Right cardiac atrium (tissue), 5 donors: ENCODE measurements around the gene ATG101. TPM values are rescaled to one million over a fixed set of nuclear protein-coding genes. Genes with fewer than 3 reads are reported as not detected.

Experiments
- ATAC-seq, 2 donors: fragments of 200-7000 bp; cut with Tn5 transposase; one replicate each; pipeline versions ENCODE4 v1.8.0 to v1.9.1; 2020; ENCODE audit warnings: moderate library complexity in 2 of 2, mild to moderate bottlenecking in 1 of 2
- DNase-seq, 3 donors: peaks; one replicate each; pipeline ENCODE4 v3.0.0-alpha.2; 2020
- H3K27ac ChIP-seq: one replicate; pipeline ENCODE4 v1.5.1; 2013; ENCODE audit warnings: mild to moderate bottlenecking, low read length, control low read depth, moderate library complexity
- H3K27me3 ChIP-seq: one replicate; pipeline ENCODE4 v1.6.1; 2013; ENCODE audit not compliant: control insufficient read depth, insufficient read depth
- H3K4me1 ChIP-seq: one replicate; pipeline ENCODE4 v1.6.1; 2013; ENCODE audit warnings: low read length; ENCODE audit not compliant: control insufficient read depth, insufficient read depth
- H3K4me3 ChIP-seq: one replicate; pipeline ENCODE4 v1.5.1; 2013; ENCODE audit warnings: low read length, control low read depth
- H3K9me3 ChIP-seq: one replicate; pipeline ENCODE4 v1.6.1; 2013; ENCODE audit warnings: low read length; ENCODE audit not compliant: control insufficient read depth
- WGBS: extraction: QIAGEN DNeasy Blood & Tissue Kit; methylation state at CpG from one replicate; pipeline ENCODE4 v1.1.7; 2013; 5-methylcytosine and 5-hydroxymethylcytosine counted together
- intact Hi-C, 4 donors: fragments of 100-400 bp; cut with DNase I; formaldehyde crosslinking; loops; one replicate each; pipeline versions ENCODE4 v1.11.0 to v1.14.0; 2022 to 2023
- polyA plus RNA-seq: library from polyadenylated mRNA; stranded (reverse); fragments of 200-250 nt; gene quantifications from one replicate; pipeline ENCODE4 v1.2.3, GENCODE V29; 2013
- total RNA-seq, 4 donors: library from RNA; stranded (reverse); fragmentation: NEBNext Ultra II Directional; extraction: Animal tissue kit (Norgen Biotek cat#: 25700); gene quantifications; one replicate each; pipeline ENCODE4 v1.2.1, GENCODE V29; 2021
- donor health status: healthy with polysubstance abuse.
- donor health status: DM: no; HTN: yes; CAD: no.
- donor health status: DM: no; HTN: no; CAD: no.
- donor health status: DM: no; HTN: yes; CAD: no; lungs with severe emphysema.
- donor health status: DM: yes; HTN: yes; CAD: no.

The ATG101 gene
- total and polyA plus RNA-seq, 5 donors, result 24.8 to 33.0 (median 27.7) TPM

- no peak for DNase-seq
- H3K9me3 ChIP-seq, result no peaks in the 10 kb centered on the region
- peak in 1 of 2 donors; percentile 46 for ATAC-seq
- peaks cover 2% of the 10 kb centered on the region for H3K4me1 ChIP-seq
- peak overlapping the region; percentile 83 for H3K4me3 ChIP-seq
- 4% methylated on average over 37 of the region's 37 CpGs for WGBS
- H3K27me3 ChIP-seq, result no peaks in the 10 kb centered on the region
- H3K27ac ChIP-seq, result peak overlapping the region; percentile 94
- intact Hi-C loops, result loop anchor here in 2 of 4 donors (5.0 to 10.0 kb wide), 2 partner anchors 43 to 166 kb away; partner anchors contain the start of gene ACVRL1 (in 1 of the 2)
Observed at GRCh38 chr12:52070185-52070925, 577 bp downstream of the ATG101 start.

DNA sequence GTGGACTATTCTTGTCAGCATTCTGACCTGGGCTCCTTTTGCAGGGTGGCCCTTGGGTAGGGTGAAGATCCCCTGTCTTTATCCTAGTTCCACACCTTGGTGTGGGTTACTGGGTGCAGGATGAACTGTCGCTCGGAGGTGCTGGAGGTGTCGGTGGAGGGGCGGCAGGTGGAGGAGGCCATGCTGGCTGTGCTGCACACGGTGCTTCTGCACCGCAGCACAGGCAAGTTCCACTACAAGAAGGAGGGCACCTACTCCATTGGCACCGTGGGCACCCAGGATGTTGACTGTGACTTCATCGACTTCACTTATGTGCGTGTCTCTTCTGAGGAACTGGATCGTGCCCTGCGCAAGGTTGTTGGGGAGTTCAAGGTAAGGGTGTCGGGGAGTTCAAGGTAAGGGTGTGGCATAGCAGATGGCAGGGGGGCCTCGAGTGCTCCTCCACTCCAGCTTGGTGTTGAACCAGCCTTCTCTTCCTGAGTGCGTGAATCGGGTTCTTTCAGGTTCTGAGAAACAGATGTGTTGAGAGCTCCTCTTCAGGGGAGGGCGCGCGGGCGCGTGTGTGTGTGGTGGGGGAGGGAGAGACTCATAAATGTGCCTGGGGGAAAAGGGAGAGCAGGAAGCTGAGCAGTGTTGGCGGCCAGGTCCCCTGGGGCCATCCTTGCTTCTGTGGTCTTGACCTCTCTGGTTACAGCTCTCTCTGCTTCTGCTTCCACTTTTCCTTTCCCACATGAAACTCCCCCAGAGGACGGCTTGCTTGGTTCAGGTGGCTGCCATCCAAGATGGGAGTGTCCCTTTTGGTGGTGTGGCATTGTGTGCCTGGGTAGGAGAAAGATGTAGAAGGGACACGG lies 4.0 kb downstream of the ATG101 start:
- no peak overlapping the region for H3K27ac ChIP-seq
- WGBS, result 73% methylated on average over 23 of the region's 23 CpGs
- intact Hi-C loops, result loop anchor here in 2 of 4 donors (5.0 to 10.0 kb wide), 2 partner anchors 46 to 169 kb away; partner anchors contain the start of gene ACVRL1 (in 1 of the 2)
- ATAC-seq (no peak), DNase-seq (peak; percentile 54 to 81 (median 69))
- no peaks in the 10 kb centered on the region for H3K27me3 ChIP-seq
- peaks cover 2% of the 10 kb centered on the region for H3K4me1 ChIP-seq
- no peaks in the 10 kb centered on the region for H3K9me3 ChIP-seq
- H3K4me3 ChIP-seq, result no peak overlapping the region

DNA sequence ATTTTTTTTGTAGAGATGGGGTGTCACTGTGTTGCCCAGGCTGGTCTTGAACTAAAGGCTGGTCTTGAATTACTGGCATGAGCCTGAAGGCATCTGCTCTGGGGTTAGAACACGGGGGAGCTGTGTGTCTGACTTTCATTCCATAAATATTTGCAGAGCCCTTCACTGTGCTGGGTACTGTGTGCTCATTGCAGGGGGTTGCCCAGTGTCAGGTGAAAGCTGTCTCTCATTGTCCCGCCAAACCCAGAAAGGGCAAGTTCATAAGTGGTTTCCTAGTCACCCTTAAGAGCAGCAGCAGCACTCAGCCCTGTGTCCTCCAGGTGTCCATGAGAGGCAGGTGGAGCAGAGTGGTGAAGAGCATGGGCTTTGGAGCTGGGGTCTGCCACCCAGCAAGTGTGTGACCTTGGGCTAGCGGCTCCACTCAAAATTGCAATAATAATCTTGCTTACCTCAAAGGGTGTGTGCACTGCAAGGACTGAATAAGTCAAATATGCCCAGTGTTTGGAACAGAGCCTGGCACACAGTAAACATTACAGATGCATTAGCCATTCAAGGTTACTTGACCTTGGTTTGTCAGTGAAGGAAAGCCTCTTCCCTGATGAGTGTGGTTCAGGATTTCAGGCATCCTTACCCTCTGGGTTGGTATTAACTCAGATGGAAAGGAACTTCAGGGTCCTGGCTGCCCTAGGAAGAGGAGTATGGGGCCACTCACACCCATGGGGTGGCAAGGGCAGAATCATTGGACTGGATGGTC lies 5.4 kb downstream of the ATG101 start:
- WGBS, result 78% methylated on average over 3 of the region's 3 CpGs
- Histone ChIP-seq H3K9me3 (no peaks in the 10 kb centered on the region), H3K27ac (no peak overlapping the region), H3K27me3 (no peaks in the 10 kb centered on the region), H3K4me3 (no peak overlapping the region), H3K4me1 (peaks cover 2% of the 10 kb centered on the region)
- no peak for DNase-seq
- no peak for ATAC-seq
- intact Hi-C loops, result loop anchor here in 2 of 4 donors (5.0 to 10.0 kb wide), 2 partner anchors 48 to 170 kb away; partner anchors contain the start of gene ACVRL1 (in 1 of the 2)

GRCh38 chr12:52076811-52077210 lies 7.0 kb downstream of the ATG101 start:
- no peak for ATAC-seq
- intact Hi-C loops, result loop anchor here in 1 of 4 donors (10.0 kb wide), 1 partner anchor 172 kb away; the partner anchor contains the start of gene ACVRL1
- H3K4me3 ChIP-seq, result no peak overlapping the region
- peak in 1 of 3 donors; percentile 37 for DNase-seq
- peaks cover 5% of the 10 kb centered on the region for H3K4me1 ChIP-seq
- H3K9me3 ChIP-seq, result no peaks in the 10 kb centered on the region
- no peaks in the 10 kb centered on the region for H3K27me3 ChIP-seq
- WGBS, result 94% methylated on average over 16 of the region's 16 CpGs
- H3K27ac ChIP-seq, result no peak overlapping the region

DNA sequence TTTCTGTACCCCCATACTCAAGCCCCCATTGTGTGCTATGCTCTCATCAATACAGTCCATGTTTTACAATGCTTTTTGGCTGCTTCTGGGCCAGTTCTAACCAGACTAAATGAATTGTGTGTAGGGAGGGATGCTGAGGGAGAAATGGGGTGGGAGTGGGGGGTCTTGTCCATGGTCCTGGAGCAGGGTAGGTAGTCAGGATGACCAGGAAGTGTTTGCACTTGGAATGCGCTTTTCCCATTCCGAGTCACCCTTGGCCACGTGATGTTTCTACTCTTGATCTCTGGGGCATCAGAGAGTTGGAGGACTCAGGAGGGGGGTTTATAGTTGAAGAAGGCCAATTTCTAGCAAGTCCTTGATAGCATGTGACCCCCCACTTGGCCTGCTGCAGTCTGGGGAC lies 8.5 kb downstream of the ATG101 start:
- no peaks in the 10 kb centered on the region for H3K9me3 ChIP-seq
- ATAC-seq (no peak), DNase-seq (no peak)
- no peaks in the 10 kb centered on the region for H3K27me3 ChIP-seq
- H3K4me3 ChIP-seq, result no peak overlapping the region
- 85% methylated on average over 3 of the region's 3 CpGs for WGBS
- intact Hi-C loops, result loop anchor here in 1 of 4 donors (10.0 kb wide), 1 partner anchor 173 kb away; the partner anchor contains the start of gene ACVRL1
- H3K27ac ChIP-seq, result no peak overlapping the region
- H3K4me1 ChIP-seq, result peaks cover 8% of the 10 kb centered on the region

DNA sequence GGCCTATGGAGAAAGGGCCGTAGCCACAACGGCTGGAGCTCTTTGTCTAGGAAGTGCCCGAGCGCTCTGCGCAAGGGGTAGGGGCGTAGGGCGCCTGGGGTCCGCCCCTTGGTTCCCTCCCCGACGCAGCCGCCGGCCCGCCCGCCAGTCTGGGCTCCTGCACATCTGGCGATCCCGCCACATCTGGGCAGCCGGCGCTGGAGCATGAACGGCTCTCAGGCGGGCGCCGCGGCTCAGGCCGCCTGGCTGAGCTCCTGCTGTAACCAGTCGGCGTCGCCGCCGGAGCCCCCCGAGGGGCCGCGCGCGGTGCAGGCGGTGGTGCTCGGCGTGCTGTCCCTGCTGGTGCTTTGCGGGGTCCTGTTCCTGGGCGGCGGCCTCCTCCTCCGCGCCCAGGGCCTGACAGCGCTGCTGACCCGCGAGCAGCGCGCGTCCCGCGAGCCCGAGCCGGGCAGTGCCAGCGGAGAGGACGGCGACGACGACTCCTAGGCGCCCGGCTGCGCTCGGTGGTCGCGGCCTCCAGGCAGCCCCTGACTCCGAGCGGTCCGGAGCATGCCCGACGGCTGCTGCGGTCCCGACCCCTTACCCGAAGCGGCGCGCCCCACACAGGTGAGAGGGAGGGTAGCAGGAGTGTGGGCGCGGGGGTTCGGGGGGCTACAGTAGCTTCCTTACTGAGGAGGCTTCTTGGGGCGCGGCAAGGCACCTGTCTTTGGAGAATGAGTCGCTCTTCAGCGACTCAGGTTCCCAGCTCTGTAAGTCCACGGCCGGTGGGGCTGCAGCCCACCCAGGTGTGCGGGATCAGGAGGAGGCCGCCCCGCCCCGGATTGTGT lies 10.0 kb downstream of the ATG101 start, which contains the start of gene SMIM41:
SMIM41 (plus strand) TSS at position 129 of the 827 bp plus-strand sequence; CDS start at position 205, 76 bp downstream.
- peak; percentile 45 to 84 (median 80) for DNase-seq
- WGBS, result 64% methylated on average over 87 of the region's 87 CpGs
- intact Hi-C loops, result loop anchor here in 3 of 4 donors (5.0 to 10.0 kb wide), 3 partner anchors 52 to 175 kb away; partner anchors contain the start of gene ACVRL1 (in 1 of the 3)
- no peaks in the 10 kb centered on the region for H3K27me3 ChIP-seq
- H3K9me3 ChIP-seq, result no peaks in the 10 kb centered on the region
- peaks cover 8% of the 10 kb centered on the region for H3K4me1 ChIP-seq
- no peak within 1 kb of the TSS for H3K27ac ChIP-seq
- H3K4me3 ChIP-seq, result no peak within 1 kb of the TSS
- no peak for ATAC-seq

- ATAC-seq (no peak), DNase-seq (peak in 1 of 3 donors; percentile 64)
- Histone ChIP-seq H3K4me1 (peaks cover 8% of the 10 kb centered on the region), H3K4me3 (no peak overlapping the region), H3K27ac (no peak overlapping the region), H3K27me3 (no peaks in the 10 kb centered on the region), H3K9me3 (no peaks in the 10 kb centered on the region)
- intact Hi-C loops, result loop anchor here in 2 of 4 donors (5.0 kb wide), 2 partner anchors 53 to 78 kb away; no protein-coding TSS in a partner anchor
- 67% methylated on average over 10 of the region's 10 CpGs for WGBS
Observed at GRCh38 chr12:52080403-52081251, 10.8 kb downstream of the ATG101 start.

DNA sequence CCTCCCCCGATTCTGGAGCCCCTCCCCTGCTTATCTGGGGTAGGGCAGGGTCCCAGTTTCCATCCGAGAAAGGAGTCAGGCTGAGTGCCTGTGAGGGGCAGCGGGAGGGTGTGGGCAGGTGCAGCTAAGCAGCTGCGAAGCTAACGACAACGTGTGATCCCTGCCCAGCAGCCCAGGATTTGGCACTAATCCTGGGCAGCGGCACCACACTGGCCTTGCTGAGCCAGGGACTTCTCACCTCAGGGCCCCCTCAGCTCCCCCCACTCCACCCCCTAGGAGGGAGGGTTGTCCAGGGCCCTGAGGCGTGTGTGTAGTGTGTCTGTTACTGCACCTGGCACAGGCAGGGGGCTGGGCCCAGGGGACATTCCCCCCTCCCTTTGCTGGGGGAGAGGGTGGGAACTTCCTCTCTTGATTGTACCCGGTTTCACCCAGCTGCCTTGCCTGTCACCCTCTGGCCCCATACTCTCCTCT lies 11.5 kb downstream of the ATG101 start:
- peak; percentile 13 to 23 for ATAC-seq
- Histone ChIP-seq H3K27ac (peak overlapping the region; percentile 48), H3K9me3 (no peaks in the 10 kb centered on the region), H3K27me3 (no peaks in the 10 kb centered on the region), H3K4me3 (no peak overlapping the region), H3K4me1 (peaks cover 8% of the 10 kb centered on the region)
- intact Hi-C loops, result loop anchor here in 2 of 4 donors (5.0 kb wide), 2 partner anchors 54 to 79 kb away; no protein-coding TSS in a partner anchor
- 30% methylated on average over 9 of the region's 9 CpGs for WGBS
- DNase-seq, result peak; percentile 30 to 65 (median 65)
